ENCODE data around the gene PLCH1.

PLCH1 gene

DNA sequence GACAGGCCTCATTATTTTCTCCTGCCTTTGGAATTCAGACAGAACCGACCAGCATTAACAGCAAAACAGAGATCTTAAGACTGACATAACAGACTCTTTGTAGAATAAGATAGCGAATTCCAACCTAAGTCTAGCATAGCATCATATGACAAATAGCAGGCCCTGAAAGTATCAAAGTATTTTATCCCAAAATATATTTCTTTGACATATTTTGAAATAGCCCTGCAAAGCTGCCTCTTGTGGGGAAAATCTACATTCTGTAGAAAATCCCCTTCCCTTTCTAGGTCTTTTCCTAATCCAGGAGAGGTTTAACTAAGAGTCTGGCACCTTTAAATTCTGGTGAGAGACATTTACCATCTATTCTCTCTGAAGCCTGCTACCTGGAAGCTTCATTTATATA is 417.0 kb downstream of the PLCH1 start:
- no peak for DNase-seq

- DNase-seq, result no peak
Observed at GRCh38 chr3:155327430-155327829, 417.4 kb downstream of the PLCH1 start.

DNA sequence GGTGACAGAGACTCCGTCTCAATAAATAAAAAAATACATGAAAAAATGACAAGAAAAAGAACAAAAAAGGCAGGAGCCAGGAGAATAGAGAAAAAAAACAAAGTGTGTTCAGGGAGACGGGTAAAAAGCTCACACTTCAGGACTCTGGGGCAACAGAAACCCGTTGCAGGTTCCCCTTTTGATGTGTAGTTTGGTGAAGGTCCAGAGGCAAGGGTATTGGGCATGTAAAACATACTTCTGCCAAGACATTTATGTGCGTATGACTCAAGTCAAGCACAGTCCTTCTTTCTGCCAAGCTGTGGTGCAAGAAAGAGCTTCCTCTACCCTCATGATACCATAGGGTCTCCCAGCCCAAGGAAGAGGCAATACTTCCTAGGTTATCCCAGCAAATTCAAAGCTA is 418.0 kb downstream of the PLCH1 start:
- DNase-seq, result no peak

- DNase-seq, result no peak
Observed at GRCh38 chr3:155326244-155326643, 418.6 kb downstream of the PLCH1 start.

Data from NCI-H1694 (cell line).